Esophagus muscularis mucosa (tissue), 4 donors: ENCODE data around the gene HIBADH. TPM values are rescaled to one million over a fixed set of nuclear protein-coding genes. Genes with fewer than 3 reads are reported as not detected.

Experiments used
- DNase-seq: peaks from one replicate; pipeline ENCODE4 v3.0.0-alpha.2; 2017; ENCODE audit errors: extremely low spot score
- H3K27ac ChIP-seq, 4 donors: fragments of 200-600 bp; sonication (generic); replicated peaks in 1 of 4; 1 replicate in 3 of 4; 2 replicates in 1 of 4; pipeline ENCODE4 v1.5.1; 2016 to 2019; ENCODE audit warnings: mild to moderate bottlenecking in 1 of 4
- H3K27me3 ChIP-seq, 4 donors: fragments of 200-600 bp; sonication (generic); one replicate each; pipeline versions ENCODE4 v1.5.1 to v1.6.0; 2016 to 2019
- H3K36me3 ChIP-seq, 4 donors: fragments of 200-600 bp; sonication (generic); one replicate each; pipeline ENCODE4 v1.5.1; 2016 to 2019
- H3K4me1 ChIP-seq, 4 donors: fragments of 200-600 bp; sonication (generic); one replicate each; pipeline ENCODE4 v1.5.1; 2016 to 2019
- H3K4me3 ChIP-seq, 4 donors: fragments of 200-600 bp; sonication (generic); 1 replicate in 2 of 4; 2 replicates in 2 of 4; pipeline ENCODE4 v1.5.1; 2016 to 2019; ENCODE audit warnings: mild to moderate bottlenecking in 4 of 4, moderate library complexity in 1 of 4
- H3K9me3 ChIP-seq, 4 donors: fragments of 200-600 bp; sonication (generic); 1 replicate in 3 of 4; 2 replicates in 1 of 4; pipeline ENCODE4 v1.5.1; 2016 to 2019
- CTCF ChIP-seq, 3 experiments: fragments of 200-600 bp in 2 of 3; fragments of 450-650 bp in 1 of 3; sonication (generic) in 2 of 3; IDR thresholded peaks; one replicate each; pipeline ENCODE4 v1.5.1; 2017 to 2019; ENCODE audit warnings: antibody characterized with exemption in 3 of 3, mild to moderate bottlenecking in 2 of 3, moderate library complexity in 1 of 3
- EP300 ChIP-seq: sonication (generic); formaldehyde crosslinking; IDR thresholded peaks from one replicate; pipeline ENCODE4 v1.6.1; 2017; ENCODE audit warnings: antibody characterized with exemption
- POLR2A ChIP-seq: fragments of 450-650 bp; IDR thresholded peaks from one replicate; pipeline ENCODE4 v1.6.1; 2017; ENCODE audit warnings: antibody characterized with exemption, moderate library complexity, mild to moderate bottlenecking, low read depth
- POLR2AphosphoS5 ChIP-seq, 2 donors: sonication (generic); formaldehyde crosslinking; IDR thresholded peaks; one replicate each; pipeline ENCODE4 v1.6.1; 2017; ENCODE audit warnings: antibody characterized with exemption in 2 of 2
- WGBS: methylation state at CpG from one replicate; pipeline ENCODE4 v1.1.5; 2018; 5-methylcytosine and 5-hydroxymethylcytosine counted together
- intact Hi-C: fragments of 100-400 bp; cut with DNase I; formaldehyde crosslinking; loops from one replicate; pipeline ENCODE4 v1.15.1; 2023
- total RNA-seq, 4 donors: library from RNA; depleted of rRNA; stranded (reverse); fragments of >200 nt; gene quantifications; one replicate each; pipeline versions ENCODE4 v1.1.0 to v1.2.1, GENCODE V29; 2016

Gene HIBADH
- total RNA-seq, 4 donors from 2014 or later = 45.4 to 66.0 (median 52.3) TPM

GRCh38 chr7:27650283-27650682 lies 12.4 kb downstream of the HIBADH start:
- no peaks in the 10 kb centered on the region for H3K4me1 ChIP-seq
- H3K27me3 ChIP-seq = no peaks in the 10 kb centered on the region
- H3K4me3 ChIP-seq = no peak overlapping the region
- no peak for TF ChIP-seq EP300
- no peak for TF ChIP-seq CTCF (IDR thresholded peaks at IDR 0.05)
- no peak for TF ChIP-seq POLR2AphosphoS5 (IDR thresholded peaks at IDR 0.05)
- TF ChIP-seq POLR2A = no peak
- no peak for DNase-seq
- peaks cover 0 to 24% (median 12%) of the 10 kb centered on the region in 4 donors for H3K36me3 ChIP-seq
- H3K27ac ChIP-seq = no peak overlapping the region
- no peaks in the 10 kb centered on the region for H3K9me3 ChIP-seq
- intact Hi-C loops = no loop called here
- 98% methylated on average over 4 of the region's 4 CpGs for WGBS

GRCh38 chr7:27647489-27647888 lies 15.2 kb downstream of the HIBADH start:
- Histone ChIP-seq H3K4me3 (no peak overlapping the region), H3K9me3 (no peaks in the 10 kb centered on the region), H3K4me1 (no peaks in the 10 kb centered on the region), H3K36me3 (peaks cover 0 to 24% (median 12%) of the 10 kb centered on the region in 4 donors), H3K27ac (no peak overlapping the region), H3K27me3 (no peaks in the 10 kb centered on the region)
- DNase-seq = no peak
- WGBS = 100% methylated on average over 1 of the region's 1 CpG
- no peak for TF ChIP-seq POLR2A
- no peak for TF ChIP-seq POLR2AphosphoS5 (IDR thresholded peaks at IDR 0.05)
- no peak for TF ChIP-seq EP300
- TF ChIP-seq CTCF (IDR thresholded peaks at IDR 0.05) = no peak
- intact Hi-C loops = no loop called here

- Histone ChIP-seq H3K4me1 (peaks cover 0 to 1% (median 0%) of the 10 kb centered on the region in 4 donors), H3K9me3 (no peaks in the 10 kb centered on the region), H3K36me3 (peaks cover 0 to 24% (median 12%) of the 10 kb centered on the region in 4 donors), H3K27me3 (no peaks in the 10 kb centered on the region), H3K4me3 (no peak overlapping the region), H3K27ac (no peak overlapping the region)
- intact Hi-C loops = no loop called here
- TF ChIP-seq EP300 = no peak
- no peak for TF ChIP-seq POLR2AphosphoS5 (IDR thresholded peaks at IDR 0.05)
- TF ChIP-seq POLR2A = no peak
- TF ChIP-seq CTCF (IDR thresholded peaks at IDR 0.05) = no peak
- 93% methylated on average over 9 of the region's 9 CpGs for WGBS
- no peak for DNase-seq
Measured at GRCh38 chr7:27647046-27647445, 15.6 kb downstream of the HIBADH start.

GRCh38 chr7:27642271-27642670 lies 20.4 kb downstream of the HIBADH start:
- Histone ChIP-seq H3K27me3 (no peaks in the 10 kb centered on the region), H3K27ac (no peak overlapping the region), H3K36me3 (peaks cover 0 to 7% (median under 1%) of the 10 kb centered on the region in 4 donors), H3K4me1 (peaks cover 7 to 14% (median 9%) of the 10 kb centered on the region in 4 donors), H3K4me3 (no peak overlapping the region), H3K9me3 (no peaks in the 10 kb centered on the region)
- no peak for DNase-seq
- intact Hi-C loops = no loop called here
- TF ChIP-seq POLR2A (no peak), CTCF (IDR thresholded peaks at IDR 0.05) (no peak), EP300 (no peak)
- 92% methylated on average over 2 of the region's 2 CpGs for WGBS

GRCh38 chr7:27641581-27642230 lies 21.0 kb downstream of the HIBADH start:
- Histone ChIP-seq H3K9me3 (no peaks in the 10 kb centered on the region), H3K27ac (no peak overlapping the region), H3K27me3 (no peaks in the 10 kb centered on the region), H3K36me3 (peaks cover 0 to 1% (median 0%) of the 10 kb centered on the region in 4 donors), H3K4me1 (peaks cover 8 to 16% (median 9%) of the 10 kb centered on the region in 4 donors), H3K4me3 (no peak overlapping the region)
- TF ChIP-seq EP300 (no peak), POLR2AphosphoS5 (IDR thresholded peaks at IDR 0.05) (no peak), CTCF (IDR thresholded peaks at IDR 0.05) (no peak), POLR2A (no peak)
- whole genome bisulfite sequencing = 69% methylated on average over 4 of the region's 4 CpGs
- intact Hi-C loops = no loop called here
- no peak for DNase-seq
